ENCODE data around the gene MGAT4B. TPM values are rescaled to one million over a fixed set of nuclear protein-coding genes. Genes with fewer than 3 reads are reported as not detected.

The MGAT4B gene
- total RNA-seq, 4 donors from 2014 or later: 495 to 1,114 (median 787) TPM

DNA sequence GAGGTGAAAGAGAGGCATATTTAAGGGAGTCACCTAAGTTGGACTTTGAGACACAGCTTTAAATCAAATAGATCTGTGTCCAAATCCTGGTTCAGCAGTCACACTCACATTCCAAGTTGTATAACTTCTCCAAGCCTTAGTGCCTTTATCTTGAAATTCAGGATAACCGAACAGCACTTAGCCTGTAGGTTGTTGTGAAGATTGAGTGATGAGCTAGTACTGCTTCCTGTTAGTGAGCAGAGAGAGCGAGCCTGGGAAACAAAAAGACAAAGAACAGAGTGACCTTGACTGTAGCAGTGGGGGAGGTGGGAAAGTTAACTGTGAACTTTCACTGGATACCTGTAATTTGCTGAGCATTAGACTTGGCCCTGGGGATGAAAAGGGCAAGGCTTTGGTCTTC is 51.6 kb downstream of the MGAT4B start:
- intact Hi-C loops (cut with DNase I; ENCODE audit: low total_unique reads) (no loop called here), in situ Hi-C loops (cut with MboI; ENCODE audit: low pct_ligation_motif_present in 1 of 4, low pct_unique_long_range_greater_than_20kb in 1 of 4, low sequenced_read_pairs in 3 of 4) (no loop called here)
- Histone ChIP-seq H3K4me1 (peaks cover 13 to 53% (median 30%) of the 10 kb centered on the region in 4 donors), H3K27me3 (no peaks in the 10 kb centered on the region), H3K27ac (peak overlapping the region; percentile 10 to 25 (median 16)), H3K9me3 (no peaks in the 10 kb centered on the region), H3K36me3 (no peaks in the 10 kb centered on the region), H3K4me3 (no peak overlapping the region)
- TF ChIP-seq POLR2A (IDR thresholded peaks at IDR 0.05): no peak
- TF ChIP-seq EP300 (IDR thresholded peaks at IDR 0.05; ENCODE audit: low read depth): no peak
- no peak for TF ChIP-seq CTCF (IDR thresholded peaks at IDR 0.05)
- no peak for TF ChIP-seq POLR2AphosphoS5 (IDR thresholded peaks at IDR 0.05)
- 25% methylated on average over 2 of the region's 2 CpGs; no CpG with 5 or more reads in 1 of the 2 donors for WGBS, 2 donors (ENCODE audit: low coverage in 1 of 2)
- DNase-seq: no peak

- no peak for DNase-seq
- no peak for TF ChIP-seq EP300 (IDR thresholded peaks at IDR 0.05; ENCODE audit: low read depth)
- TF ChIP-seq POLR2AphosphoS5 (IDR thresholded peaks at IDR 0.05): no peak
- TF ChIP-seq POLR2A (IDR thresholded peaks at IDR 0.05): no peak
- TF ChIP-seq CTCF (IDR thresholded peaks at IDR 0.05): no peak
- intact Hi-C loops (cut with DNase I; ENCODE audit: low total_unique reads): no loop called here
- Histone ChIP-seq H3K9me3 (no peaks in the 10 kb centered on the region), H3K27ac (no peak overlapping the region), H3K4me1 (peaks cover 13 to 45% (median 30%) of the 10 kb centered on the region in 4 donors), H3K4me3 (no peak overlapping the region), H3K36me3 (no peaks in the 10 kb centered on the region), H3K27me3 (no peaks in the 10 kb centered on the region)
- 92 to 100% methylated on average over 3 to 5 of the region's 5 CpGs for WGBS, 2 donors (ENCODE audit: low coverage in 1 of 2)
- in situ Hi-C loops (cut with MboI; ENCODE audit: low pct_ligation_motif_present in 1 of 4, low pct_unique_long_range_greater_than_20kb in 1 of 4, low sequenced_read_pairs in 3 of 4): no loop called here
Measured at GRCh38 chr5:179753971-179754370, 52.7 kb downstream of the MGAT4B start.

DNA sequence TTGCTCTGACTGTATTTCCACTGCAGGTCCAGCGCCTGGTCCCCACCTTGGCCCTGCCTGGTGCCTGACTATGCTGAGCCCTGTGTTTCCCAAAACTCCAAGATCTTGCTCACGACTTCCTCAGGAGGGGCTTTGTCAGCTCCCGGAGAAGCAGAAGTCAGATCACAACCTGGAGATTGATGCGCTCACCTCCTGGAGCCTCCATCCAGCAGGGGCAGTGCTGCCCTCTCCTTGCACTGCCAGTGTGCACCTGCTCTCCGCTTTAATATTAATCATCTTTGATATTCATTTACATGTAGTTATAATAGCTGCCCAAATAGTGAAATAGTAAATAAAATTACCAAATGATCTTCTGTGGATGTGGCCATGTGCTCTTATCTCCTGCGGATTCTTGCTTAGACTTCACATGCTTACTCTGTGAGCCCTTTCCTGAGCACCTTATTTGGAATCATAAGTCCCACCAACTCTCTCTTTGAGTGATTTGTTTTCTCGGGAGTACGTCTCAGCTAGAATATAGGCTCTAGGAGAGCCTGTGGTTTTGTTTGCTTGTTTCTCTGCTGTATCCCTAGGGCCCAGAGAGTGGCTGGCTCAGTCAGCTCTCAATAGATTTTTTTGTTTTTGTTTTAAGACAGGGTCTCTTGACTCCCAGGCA is 56.7 kb downstream of the MGAT4B start:
- intact Hi-C loops (cut with DNase I; ENCODE audit: low total_unique reads): no loop called here
- DNase-seq: no peak
- Histone ChIP-seq H3K27me3 (no peaks in the 10 kb centered on the region), H3K36me3 (no peaks in the 10 kb centered on the region), H3K4me1 (peaks cover 5 to 22% (median 12%) of the 10 kb centered on the region in 4 donors), H3K9me3 (no peaks in the 10 kb centered on the region), H3K27ac (no peak overlapping the region), H3K4me3 (no peak overlapping the region)
- TF ChIP-seq CTCF (IDR thresholded peaks at IDR 0.05): no peak
- TF ChIP-seq EP300 (IDR thresholded peaks at IDR 0.05; ENCODE audit: low read depth): no peak
- no peak for TF ChIP-seq POLR2AphosphoS5 (IDR thresholded peaks at IDR 0.05)
- TF ChIP-seq POLR2A (IDR thresholded peaks at IDR 0.05): no peak
- in situ Hi-C loops (cut with MboI; ENCODE audit: low pct_ligation_motif_present in 1 of 4, low pct_unique_long_range_greater_than_20kb in 1 of 4, low sequenced_read_pairs in 3 of 4): no loop called here
- 84 to 86% methylated on average over 4 to 8 of the region's 8 CpGs for WGBS, 2 donors (ENCODE audit: low coverage in 1 of 2)

DNA sequence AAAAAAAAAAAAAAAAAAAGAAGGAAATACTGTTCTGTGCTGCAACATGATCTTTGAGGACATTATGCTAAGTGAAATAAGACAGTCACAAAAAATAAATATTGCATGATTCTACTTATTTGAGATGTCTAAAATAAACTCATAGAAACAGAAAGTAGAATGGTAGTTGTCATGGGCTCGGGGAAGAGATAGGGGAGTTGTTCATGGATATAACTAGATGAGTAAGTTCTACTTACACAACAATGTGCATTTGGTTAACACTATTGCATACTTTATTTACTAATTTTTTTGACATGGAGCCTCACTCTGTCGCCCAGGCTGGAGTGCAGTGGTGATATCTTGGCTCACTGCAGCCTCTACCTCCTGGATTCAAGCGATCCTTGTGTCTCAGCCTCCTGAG is 58.9 kb downstream of the MGAT4B start:
- peaks cover 0 to 17% (median 0%) of the 10 kb centered on the region in 4 donors for H3K4me1 ChIP-seq
- TF ChIP-seq POLR2AphosphoS5 (IDR thresholded peaks at IDR 0.05) (no peak), POLR2A (IDR thresholded peaks at IDR 0.05) (no peak), CTCF (IDR thresholded peaks at IDR 0.05) (no peak), EP300 (IDR thresholded peaks at IDR 0.05; ENCODE audit: low read depth) (no peak)
- in situ Hi-C loops (cut with MboI; ENCODE audit: low pct_ligation_motif_present in 1 of 4, low pct_unique_long_range_greater_than_20kb in 1 of 4, low sequenced_read_pairs in 3 of 4): no loop called here
- H3K27ac ChIP-seq: no peak overlapping the region
- H3K36me3 ChIP-seq: no peaks in the 10 kb centered on the region
- 78 to 89% methylated on average over 3 of the region's 3 CpGs for WGBS, 2 donors (ENCODE audit: low coverage in 1 of 2)
- intact Hi-C loops (cut with DNase I; ENCODE audit: low total_unique reads): no loop called here
- no peaks in the 10 kb centered on the region for H3K9me3 ChIP-seq
- no peak for DNase-seq
- no peak overlapping the region for H3K4me3 ChIP-seq
- H3K27me3 ChIP-seq: no peaks in the 10 kb centered on the region

Small RNA genes lying within 50 kb of the gene (small RNA-seq; reads per million reads assigned to genes)
- gene MIR1229 (0 to 0.28 (median 0.14) reads per million in 4 donors), gene RF00019 (0 reads per million in 4 donors)

Other genes starting within 250 kb of the MGAT4B start
- 100 to 1,000 TPM; 358 to 910 (median 594) TPM for gene HNRNPH1, start 183.2 kb downstream of the MGAT4B start, total RNA-seq
- gene CBY3, start 125.8 kb downstream of the MGAT4B start, total RNA-seq: not detected
- 100 to 1,000 TPM; 124 to 398 (median 270) TPM for gene CANX, start 107.9 kb downstream of the MGAT4B start, total RNA-seq
- gene MAML1, start 74.0 kb downstream of the MGAT4B start, total RNA-seq: 10 to 100 TPM; 22.8 to 28.7 (median 27.3) TPM
- gene LTC4S, start 12.9 kb downstream of the MGAT4B start, total RNA-seq: 1 to 10 TPM in 3 of 4 donors, not detected in 1; 3.0 to 3.8 (median 3.2) TPM
- 100 to 1,000 TPM; 250 to 620 (median 432) TPM for gene SQSTM1, start 14.0 kb upstream of the MGAT4B start, total RNA-seq
- gene MRNIP, start 52.0 kb upstream of the MGAT4B start, total RNA-seq: 100 to 1,000 TPM in 1 of 4 donors, 10 to 100 TPM in 3; 24.7 to 124 (median 42.9) TPM
- 100 to 1,000 TPM in 2 of 4 donors, 10 to 100 TPM in 2; 90.5 to 178 (median 127) TPM for gene TBC1D9B, start 101.0 kb upstream of the MGAT4B start, total RNA-seq

Data from transverse colon (tissue), 4 donors.